Activated CD8-positive, alpha-beta memory T cell treated with anti-CD3 and anti-CD28 coated beads, Interleukin-2, amount 50 U/mL, for 1 hour (primary cell): Measurements from ENCODE around the gene POLR1G.

ENCODE experiments used
- DNase-seq: peaks from one replicate; pipeline ENCODE4 v3.0.0-alpha.2; 2020; ENCODE audit errors: extremely low read depth

Gene POLR1G

GRCh38 chr19:45444318-45445041 is 38.0 kb downstream of the POLR1G start:
- no peak for DNase-seq

GRCh38 chr19:45445139-45445538 is 38.7 kb downstream of the POLR1G start:
- no peak for DNase-seq

GRCh38 chr19:45446295-45446694 is 39.9 kb downstream of the POLR1G start:
- DNase-seq, result no peak

- no peak for DNase-seq
Measured at GRCh38 chr19:45446944-45447343, 40.5 kb downstream of the POLR1G start.

GRCh38 chr19:45448425-45448756 is 41.9 kb downstream of the POLR1G start:
- no peak for DNase-seq

GRCh38 chr19:45448887-45449299 is 42.4 kb downstream of the POLR1G start:
- no peak for DNase-seq

GRCh38 chr19:45450012-45450333 is 43.5 kb downstream of the POLR1G start:
- no peak for DNase-seq

GRCh38 chr19:45451131-45451849 is 44.8 kb downstream of the POLR1G start:
- DNase-seq, result no peak

- no peak for DNase-seq
Measured at GRCh38 chr19:45451850-45452387, 45.5 kb downstream of the POLR1G start.

- DNase-seq, result no peak
Measured at GRCh38 chr19:45455707-45456499, 49.5 kb downstream of the POLR1G start.

- no peak for DNase-seq
Measured at GRCh38 chr19:45456500-45456815, 50.0 kb downstream of the POLR1G start.

- DNase-seq, result no peak
Measured at GRCh38 chr19:45457776-45458175, 51.3 kb downstream of the POLR1G start.
